Measurements from ENCODE around the gene JADE1.

Gene JADE1

GRCh38 chr4:128879283-128879682 is 69.8 kb downstream of the JADE1 start:
- no peak for DNase-seq

DNA sequence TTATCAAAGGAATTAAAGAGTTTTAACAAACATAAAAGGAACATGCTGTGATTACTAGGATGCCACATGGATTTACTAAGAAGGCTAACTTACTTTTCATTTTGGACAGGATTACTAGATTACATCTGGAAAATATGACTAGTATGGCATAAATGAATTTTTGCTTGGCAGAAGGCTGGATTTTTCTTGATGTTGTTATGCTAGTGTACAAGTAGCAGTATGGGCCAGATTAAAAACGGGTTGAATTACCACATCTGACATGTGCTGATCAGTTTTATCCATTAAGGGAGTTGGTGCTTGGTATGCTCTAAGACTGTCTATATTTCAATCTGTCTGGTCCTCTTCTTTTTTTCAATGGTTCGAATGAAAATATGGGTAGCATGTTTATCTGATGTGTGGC is 70.5 kb downstream of the JADE1 start:
- no peak for DNase-seq

- no peak for DNase-seq
Observed at GRCh38 chr4:128880662-128881061, 71.2 kb downstream of the JADE1 start.

DNA sequence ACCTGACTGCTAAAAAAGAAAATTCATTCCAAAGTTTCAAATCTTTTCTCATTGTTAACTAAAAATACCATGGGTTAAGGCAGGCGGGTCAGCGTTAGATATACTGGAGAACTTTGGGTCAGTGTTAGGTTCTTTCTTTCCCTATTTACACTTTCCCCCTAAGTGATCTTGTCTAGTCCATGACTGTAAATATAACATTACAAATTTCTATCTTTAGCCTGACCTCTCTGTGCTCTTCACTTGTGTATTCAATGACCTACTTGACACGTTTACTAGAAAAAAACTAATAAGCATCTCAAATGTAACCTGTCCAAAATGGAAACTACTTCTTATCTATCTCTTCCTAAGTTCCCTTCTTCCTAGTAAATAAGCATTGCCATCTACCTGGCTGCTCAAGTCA is 95.3 kb downstream of the JADE1 start:
- no peak for DNase-seq

GRCh38 chr4:128906581-128906980 is 97.1 kb downstream of the JADE1 start:
- DNase-seq, result no peak

GRCh38 chr4:128907981-128908380 is 98.5 kb downstream of the JADE1 start:
- DNase-seq, result no peak

- DNase-seq, result no peak
Observed at GRCh38 chr4:128908735-128909134, 99.2 kb downstream of the JADE1 start.

GRCh38 chr4:128913228-128913627 is 103.7 kb downstream of the JADE1 start:
- no peak for DNase-seq

DNA sequence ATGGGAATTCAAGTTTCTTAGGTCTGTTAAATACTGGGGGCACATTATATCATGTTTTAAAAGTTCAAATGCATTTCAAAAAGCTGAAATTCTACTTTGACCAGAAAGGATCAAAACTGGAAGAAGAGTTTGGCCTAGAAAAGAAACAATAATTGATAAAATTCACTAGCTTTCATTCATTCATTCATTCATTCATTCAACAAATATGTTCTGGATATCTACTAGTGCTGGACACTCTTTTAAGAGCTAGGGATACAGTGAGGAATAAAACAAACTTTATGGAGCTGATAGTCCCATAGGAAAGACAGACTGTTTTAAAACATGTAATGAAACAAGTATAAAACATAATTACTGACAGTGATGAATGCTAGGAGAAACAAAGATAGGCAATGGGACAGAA is 106.0 kb downstream of the JADE1 start:
- DNase-seq, result no peak

DNA sequence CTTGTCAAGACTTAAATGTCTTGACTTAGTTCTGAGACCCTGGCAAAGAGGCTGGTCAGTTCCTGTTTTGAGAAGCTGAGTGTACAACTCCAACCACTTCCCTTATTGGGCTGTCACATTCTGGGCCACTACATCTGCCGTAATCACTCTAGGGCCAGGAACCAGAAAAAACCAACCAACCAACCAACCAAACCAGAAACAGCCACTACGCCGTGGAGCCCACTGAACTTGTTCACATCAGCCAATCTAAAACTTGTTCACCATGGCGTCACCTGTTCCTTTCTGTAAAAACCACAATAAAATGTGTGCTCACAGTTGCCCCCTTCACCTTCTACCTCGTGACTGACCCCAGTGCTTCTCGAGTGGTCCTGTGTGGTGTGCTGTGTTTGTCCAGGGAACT is 107.3 kb downstream of the JADE1 start:
- DNase-seq, result no peak

GRCh38 chr4:128917781-128918180 is 108.3 kb downstream of the JADE1 start:
- no peak for DNase-seq

DNA sequence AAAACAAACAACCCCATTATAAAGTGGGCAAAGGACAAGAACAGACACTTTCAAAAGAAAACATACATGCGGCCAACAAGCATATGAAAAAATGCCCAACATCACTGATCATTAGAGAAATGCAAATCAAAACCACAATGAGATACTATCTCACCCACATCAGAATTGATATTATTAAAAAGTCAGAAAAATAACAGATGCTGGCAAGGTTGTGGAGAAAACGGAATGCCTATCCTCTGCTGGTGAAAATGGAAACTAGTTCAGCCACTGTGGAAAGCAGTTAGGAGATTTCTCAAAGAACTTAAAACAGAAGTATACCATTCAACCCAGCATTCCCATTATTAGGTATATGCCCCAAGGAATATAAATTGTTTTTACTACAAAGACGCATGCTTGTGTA is 112.5 kb downstream of the JADE1 start:
- DNase-seq, result no peak
